Stimulated activated CD4-positive, alpha-beta T cell treated with anti-CD3 and anti-CD28 coated beads, TNF-alpha, amount 100 ng/mL, for 4 hours (primary cell): Measurements from ENCODE around the gene ROBO1.
"Not testable (repeated sequence)": the region's sequence is repeated elsewhere in the genome, so short reads cannot be mapped to it uniquely, and the experiment has no call there.

Experiments used
- DNase-seq, 3 experiments: peaks; one replicate each; pipeline ENCODE4 v3.0.0-alpha.2; 2020; ENCODE audit warnings: low read depth in 3 of 3

ROBO1 gene

GRCh38 chr3:78703944-78704343 lies 1063.9 kb downstream of the ROBO1 start:
- no peak for DNase-seq

- no peak for DNase-seq
These were observed 1066.3 kb downstream of the ROBO1 start for GRCh38 chr3:78701537-78701936.

GRCh38 chr3:78698431-78698830 lies 1069.4 kb downstream of the ROBO1 start:
- DNase-seq: no peak

GRCh38 chr3:78697426-78697825 lies 1070.4 kb downstream of the ROBO1 start:
- DNase-seq: no peak

- DNase-seq: no peak
These were observed 1077.0 kb downstream of the ROBO1 start for GRCh38 chr3:78690766-78691165.

GRCh38 chr3:78689378-78689777 lies 1078.4 kb downstream of the ROBO1 start:
- DNase-seq: no peak

- DNase-seq: no peak
These were observed 1080.3 kb downstream of the ROBO1 start for GRCh38 chr3:78687520-78687919.

- no peak for DNase-seq
These were observed 1084.5 kb downstream of the ROBO1 start for GRCh38 chr3:78683284-78683683.

- not testable (repeated sequence) for DNase-seq
These were observed 1092.5 kb downstream of the ROBO1 start for GRCh38 chr3:78675119-78675805.

- DNase-seq: no peak
These were observed 1097.1 kb downstream of the ROBO1 start for GRCh38 chr3:78670746-78671145.

- DNase-seq: no peak
These were observed 1097.7 kb downstream of the ROBO1 start for GRCh38 chr3:78670094-78670493.

- no peak for DNase-seq
These were observed 1099.5 kb downstream of the ROBO1 start for GRCh38 chr3:78668302-78668701.

- no peak for DNase-seq
These were observed 1101.4 kb downstream of the ROBO1 start for GRCh38 chr3:78666470-78666800.

- DNase-seq: no peak
These were observed 1101.9 kb downstream of the ROBO1 start for GRCh38 chr3:78665776-78666469.

GRCh38 chr3:78665101-78665500 lies 1102.7 kb downstream of the ROBO1 start:
- DNase-seq: no peak

- DNase-seq: no peak
These were observed 1106.8 kb downstream of the ROBO1 start for GRCh38 chr3:78660957-78661356.

- DNase-seq: no peak
These were observed 1108.3 kb downstream of the ROBO1 start for GRCh38 chr3:78659386-78659987.

- DNase-seq: no peak
These were observed 1120.1 kb downstream of the ROBO1 start for GRCh38 chr3:78647726-78648125.

- no peak for DNase-seq
These were observed 1122.0 kb downstream of the ROBO1 start for GRCh38 chr3:78645628-78646310.

- no peak for DNase-seq
These were observed 1123.0 kb downstream of the ROBO1 start for GRCh38 chr3:78644847-78645246.

- no peak for DNase-seq
These were observed 1125.4 kb downstream of the ROBO1 start for GRCh38 chr3:78642226-78643035.

GRCh38 chr3:78641703-78642102 lies 1126.1 kb downstream of the ROBO1 start:
- DNase-seq: no peak
